HG03135 (cell line): ENCODE results near the gene CEP295NL.
"Not testable (repeated sequence)": the region's sequence is repeated elsewhere in the genome, so short reads cannot be mapped to it uniquely, and the experiment has no call there.

ENCODE experiments used
- ATAC-seq: cut with Tn5 transposase; IDR thresholded peaks from one replicate; pipeline ENCODE4 v1.9.1; 2021; ENCODE audit warnings: mild to moderate bottlenecking, moderate library complexity; ENCODE audit not compliant: unreplicated experiment

Gene CEP295NL

DNA sequence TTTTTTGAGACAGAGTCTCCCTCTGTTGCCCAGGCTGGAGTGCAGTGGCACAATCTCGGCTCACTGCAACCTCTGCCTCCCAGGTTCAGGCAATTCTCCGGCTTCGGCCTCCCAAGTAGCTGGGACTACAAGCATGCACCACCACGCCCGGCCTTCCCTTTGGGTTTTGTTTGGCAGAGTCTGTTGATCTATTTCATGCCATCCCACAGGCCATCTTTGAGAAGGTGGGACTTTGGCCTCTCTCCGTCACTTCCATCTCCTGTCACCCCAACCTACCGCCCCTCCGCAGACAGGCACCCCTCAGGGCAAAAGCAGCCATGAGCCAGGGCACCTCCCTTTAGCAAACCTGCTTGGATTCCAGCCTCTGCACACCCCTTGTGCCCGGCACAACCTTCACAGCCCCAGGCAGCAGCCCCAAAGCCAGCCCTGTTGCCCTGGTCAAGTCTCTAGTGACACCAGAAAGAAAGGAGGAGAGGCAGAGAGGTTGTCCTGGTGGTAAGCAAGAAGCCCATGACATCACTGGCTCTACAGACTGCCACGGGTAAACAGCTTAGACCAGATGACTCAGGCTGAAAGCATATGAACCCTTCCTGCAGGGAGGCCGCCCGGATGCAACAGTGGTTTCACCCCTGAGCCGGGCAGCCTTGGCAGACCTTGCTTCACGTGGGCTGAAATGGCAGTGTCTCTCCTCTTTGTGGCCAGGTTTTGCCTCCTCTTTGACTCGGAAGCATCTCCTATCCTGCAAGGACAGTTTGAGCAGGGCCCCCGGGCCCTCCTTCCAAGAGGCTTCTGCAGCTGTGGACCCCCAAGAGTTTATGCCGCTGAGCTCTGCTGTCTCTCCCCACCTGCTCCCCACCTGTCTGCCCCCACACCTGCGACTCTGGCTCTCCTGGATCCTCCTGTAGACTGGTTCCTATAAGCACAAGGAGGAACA, 30.3 kb upstream of the CEP295NL start:
- no peak for ATAC-seq

DNA sequence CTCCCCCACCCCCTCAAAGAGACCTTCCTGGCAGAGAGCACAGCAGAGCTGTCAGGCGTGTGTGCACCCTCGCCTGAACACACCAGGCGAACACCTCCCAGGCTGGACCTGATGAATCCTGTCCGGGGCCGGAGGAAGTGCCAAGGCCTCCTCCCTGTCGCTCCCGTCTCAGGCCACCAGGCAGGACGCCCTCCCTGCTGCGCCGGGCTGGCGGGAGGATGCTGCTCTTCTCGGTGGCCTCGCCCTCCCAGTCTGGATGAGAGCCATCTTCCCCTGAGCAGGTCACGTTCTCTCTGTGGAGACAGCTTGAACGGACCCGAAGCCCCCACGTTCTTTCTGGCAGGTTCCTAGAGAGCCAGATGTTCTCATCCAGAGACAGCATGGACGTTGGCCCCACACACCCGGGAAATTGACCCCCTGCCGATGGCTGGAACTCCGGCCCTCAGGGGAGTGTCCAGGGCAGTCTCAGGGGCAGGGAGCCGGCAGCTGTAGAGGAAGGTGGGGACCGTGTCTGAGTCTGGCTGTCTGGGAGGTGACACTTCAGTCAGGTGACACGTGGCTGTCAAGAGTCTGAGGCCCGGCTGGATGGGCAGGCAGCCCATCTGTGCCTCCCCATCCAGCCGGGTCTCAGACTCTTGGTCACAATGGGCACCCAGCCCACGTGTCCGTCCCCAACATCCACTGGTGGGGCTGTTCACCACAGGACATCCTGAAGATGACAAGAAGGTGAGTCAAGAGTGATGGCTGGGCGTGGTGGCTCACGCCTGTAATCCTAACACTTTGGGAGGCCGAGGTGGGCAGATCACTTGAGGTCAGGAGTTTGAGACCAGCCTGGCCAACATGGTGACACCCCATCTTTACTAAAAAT, 27.1 kb upstream of the CEP295NL start:
- no peak for ATAC-seq

DNA sequence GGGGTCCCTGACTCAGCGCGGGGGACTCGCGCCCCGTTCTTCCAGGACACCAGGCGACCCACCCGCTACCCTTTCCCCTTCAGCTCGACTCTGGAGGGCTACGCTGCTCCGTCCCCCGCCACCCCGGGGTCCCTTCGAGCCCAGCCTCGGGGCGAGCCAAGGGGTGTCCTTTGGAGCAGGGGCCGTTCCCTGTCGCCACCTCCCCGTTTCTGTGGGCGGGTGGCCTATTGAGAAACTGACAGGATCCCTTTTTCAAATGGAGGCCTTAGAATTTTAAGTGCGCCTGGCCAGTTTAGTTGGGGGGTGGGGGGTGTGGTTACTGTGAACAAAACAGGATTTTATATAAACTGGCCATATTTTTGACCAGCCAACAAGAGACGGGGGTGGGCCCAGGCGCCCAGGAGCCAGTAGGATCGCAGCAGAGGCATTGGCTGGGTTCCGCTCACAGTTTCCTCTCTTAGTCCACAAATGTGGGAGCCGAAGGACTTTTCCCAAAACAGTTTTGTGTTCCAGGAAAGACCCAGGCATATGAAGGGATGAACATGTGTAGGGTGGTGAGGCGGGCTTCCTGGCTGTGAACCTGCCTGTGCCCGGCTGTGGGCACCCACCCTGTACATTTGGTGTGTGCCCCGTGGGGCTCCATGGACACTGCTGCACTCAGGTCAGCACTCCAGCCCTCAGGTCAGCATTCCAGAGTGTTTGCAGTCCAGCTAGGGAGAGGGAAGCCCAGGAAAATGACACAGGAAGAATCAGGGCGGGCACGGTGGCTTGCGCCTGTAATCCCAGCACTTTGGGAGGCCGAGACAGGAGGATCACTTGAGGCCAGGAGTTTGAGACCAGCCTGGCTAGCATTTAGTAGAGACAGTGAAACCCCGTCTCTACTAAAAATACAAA, 22.9 kb upstream of the CEP295NL start:
- no peak for ATAC-seq

DNA sequence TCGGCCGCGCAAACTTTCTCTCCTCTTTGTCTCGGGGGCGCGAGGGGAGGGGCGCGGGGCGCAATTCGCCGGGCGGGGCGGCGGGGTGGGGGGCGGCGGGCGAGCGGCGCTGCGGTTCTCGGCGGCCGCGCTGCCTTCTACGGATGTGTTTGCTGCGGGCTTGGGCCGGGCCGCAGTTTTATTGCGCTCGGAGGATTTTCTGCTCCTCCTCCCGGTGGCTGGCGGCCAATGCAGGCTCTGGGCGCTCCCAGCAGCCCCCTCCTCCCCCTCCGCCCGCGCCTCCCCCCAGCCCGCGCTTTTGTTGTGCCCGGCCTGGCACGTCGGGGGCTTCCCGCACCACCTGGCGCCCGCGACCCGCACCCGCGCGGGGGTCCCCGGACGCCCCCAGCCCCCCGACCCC, 22.2 kb upstream of the CEP295NL start, which contains the start of gene TIMP2:
Gene TIMP2 (minus strand): TSS at position 154 of the 400 bp plus-strand sequence. CDS start 299 bp downstream, outside the sequence.
- no peak for ATAC-seq

DNA sequence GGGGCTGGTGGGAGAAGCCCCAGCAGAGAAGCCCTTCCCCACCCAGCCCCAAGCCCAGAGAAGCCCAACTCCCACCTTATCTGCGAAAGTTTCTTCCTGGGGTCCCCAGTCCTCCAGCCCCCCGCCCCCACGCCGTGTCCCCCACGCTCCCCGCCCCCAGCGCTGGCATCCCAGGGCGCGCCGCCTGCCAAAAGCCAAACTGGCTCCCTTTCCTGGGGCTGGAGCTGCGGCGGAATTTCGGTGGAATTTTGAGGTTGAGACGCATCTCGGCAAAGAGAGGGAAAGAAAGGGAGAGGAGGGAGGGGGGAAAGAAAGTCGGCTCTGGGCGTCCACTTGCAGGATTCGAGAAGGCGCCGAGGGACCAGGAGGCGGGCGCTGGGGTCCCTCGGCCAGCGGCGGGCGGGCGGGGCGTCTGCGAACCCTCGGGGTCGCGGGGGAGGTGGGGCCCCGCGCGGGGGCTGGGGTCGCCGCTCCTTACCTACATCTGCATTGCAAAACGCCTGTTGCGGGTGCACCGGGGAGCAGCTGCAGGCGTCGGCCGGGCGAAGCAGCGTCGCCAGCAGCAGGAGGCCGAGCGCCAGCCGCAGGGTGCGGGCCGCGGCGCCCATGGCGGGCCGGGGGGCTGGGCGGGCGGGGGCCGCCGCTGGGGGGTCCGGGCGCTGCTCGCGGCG, 21.6 kb upstream of the CEP295NL start:
- no peak for ATAC-seq

DNA sequence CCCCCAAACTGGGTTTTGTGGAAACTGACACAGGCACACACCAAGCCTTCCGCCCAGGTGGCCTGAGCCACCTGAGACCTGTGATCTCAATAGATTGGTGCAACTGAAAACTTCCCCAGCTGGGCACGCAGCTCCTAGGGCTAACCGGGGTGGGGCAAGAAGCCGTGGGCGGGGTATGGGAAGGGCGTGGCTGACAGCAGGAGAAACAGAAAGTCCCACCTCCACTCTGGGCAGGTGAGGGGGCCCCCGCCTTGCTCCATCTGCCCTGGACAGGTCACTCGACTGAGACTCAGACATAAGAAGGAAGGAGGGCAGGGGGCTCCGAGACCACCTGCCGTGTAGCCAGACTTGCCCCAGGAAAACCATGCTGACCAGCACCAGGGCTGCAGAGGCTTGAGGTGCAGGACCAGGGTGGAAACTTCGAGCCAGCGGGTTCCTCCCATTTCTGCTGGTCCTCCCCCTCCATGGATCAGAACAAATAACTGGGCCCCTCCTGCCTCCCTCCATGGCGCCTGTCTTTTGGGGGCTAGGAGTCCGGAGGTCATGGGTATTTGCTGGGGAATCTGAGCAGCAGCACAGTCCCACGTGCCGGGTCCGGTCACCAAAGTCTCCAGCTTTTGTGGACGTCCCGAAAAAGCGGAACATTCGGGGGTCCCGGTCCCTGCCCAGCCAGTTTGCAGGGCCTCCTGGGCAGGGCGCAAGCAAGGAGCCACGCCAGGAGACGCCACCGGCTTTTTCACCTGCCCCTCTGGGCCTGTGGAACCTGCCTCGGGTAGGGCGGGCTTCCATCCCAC, 20.9 kb upstream of the CEP295NL start:
- ATAC-seq = no peak

DNA sequence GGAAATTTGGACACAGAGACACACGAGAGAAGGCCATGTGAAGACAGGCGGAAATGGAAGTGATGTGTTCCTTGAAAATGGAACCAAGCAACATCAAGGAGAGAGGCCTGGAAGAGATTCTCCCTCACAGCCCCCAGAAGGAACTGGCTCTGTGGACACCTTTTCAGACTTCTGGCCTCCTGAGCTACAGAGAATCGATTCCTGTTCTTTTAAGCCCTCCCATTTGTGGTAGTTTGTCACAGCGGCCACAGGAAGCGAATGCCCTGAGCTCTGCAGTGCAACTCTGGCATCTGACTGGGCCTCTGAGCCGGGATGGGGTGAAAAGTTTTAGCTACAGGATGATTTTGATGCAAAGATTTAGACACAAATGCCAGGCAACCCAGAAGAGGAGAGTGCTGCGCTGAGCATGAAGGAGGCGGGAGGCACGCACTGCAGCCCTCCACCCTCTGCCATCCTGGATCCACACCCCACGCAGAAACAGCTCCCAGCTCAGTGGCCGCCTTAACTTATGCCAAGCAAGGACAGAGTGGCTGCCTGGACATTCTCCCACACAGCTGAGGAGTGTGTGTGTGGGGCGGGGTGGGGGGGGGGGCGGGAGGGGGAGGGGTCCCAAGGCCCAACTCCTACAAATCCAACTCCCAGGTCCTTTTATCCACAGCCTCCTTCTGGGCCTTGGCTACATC, 20.0 kb upstream of the CEP295NL start:
- ATAC-seq = no peak

DNA sequence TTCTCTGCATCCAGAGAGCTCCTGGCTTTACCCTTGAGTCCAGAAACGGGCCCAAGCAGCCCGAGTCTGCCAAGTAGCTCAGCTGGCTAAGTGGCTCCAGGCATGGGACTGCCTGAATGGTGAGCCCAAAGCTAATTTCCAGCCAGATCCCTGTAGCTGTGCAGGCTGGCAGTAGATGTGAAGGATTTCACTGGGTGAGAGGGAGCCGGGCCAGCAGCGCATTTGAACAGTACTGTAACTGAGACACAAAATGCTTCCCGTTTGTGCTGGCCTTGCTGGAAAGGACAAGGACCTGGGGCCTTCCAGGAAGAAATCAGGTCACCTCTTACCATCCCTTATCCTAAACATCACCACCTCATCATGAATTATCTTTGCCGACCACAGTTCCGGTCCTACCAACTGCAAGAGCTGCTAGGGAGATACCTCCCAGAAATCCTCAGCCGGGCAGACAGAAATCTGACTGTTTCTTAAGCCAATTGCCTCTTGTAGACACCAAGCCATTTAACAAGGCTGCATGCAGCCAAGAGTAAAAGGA, 18.5 kb upstream of the CEP295NL start:
- no peak for ATAC-seq

DNA sequence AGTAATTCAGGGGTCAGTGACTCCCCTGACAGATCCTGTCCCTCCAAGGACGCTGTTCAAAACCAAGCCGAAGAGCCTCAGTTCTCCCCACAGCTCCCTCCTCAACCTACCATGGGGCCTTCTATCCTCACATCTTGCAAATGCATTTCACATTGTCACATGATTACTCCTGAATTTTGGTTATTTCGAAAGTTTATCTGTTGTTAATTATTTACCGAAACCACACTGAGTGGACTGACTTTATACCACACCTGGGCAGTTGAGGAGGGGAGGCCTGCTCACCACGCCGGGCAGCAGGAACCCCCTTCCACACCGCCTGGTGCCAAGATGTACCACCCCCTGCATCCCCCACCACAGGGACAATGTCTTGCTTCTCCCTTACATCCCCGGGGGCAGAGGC, 17.5 kb upstream of the CEP295NL start:
- no peak for ATAC-seq

DNA sequence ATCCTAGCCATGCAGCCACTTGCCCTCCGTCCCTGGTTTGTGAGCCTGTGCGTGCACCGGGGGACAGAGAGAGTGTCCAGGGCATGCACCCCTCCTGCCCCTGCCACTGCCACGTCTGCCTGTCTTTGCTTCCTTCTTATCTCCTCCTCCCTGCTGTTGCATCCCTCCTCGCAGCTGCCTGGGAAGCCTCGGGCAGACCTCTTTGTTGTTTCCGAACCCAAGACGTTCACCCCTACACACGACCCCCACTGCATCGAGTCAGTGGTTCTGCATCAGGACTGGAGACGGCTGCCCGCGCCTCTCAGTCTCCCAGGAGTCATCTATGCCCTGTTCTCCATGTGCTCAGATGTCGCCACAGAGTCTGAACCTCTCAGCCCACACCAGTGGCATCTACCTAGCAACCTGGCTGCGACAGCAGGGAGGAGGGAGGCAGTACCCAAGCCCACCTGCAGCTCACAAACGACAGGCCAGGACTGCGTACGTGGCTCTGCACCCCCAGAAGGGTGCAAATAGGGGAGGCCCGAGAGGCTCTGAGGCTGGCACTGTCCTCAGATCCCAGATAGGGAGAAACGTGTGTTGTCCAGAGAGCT, 17.0 kb upstream of the CEP295NL start:
- no peak for ATAC-seq

DNA sequence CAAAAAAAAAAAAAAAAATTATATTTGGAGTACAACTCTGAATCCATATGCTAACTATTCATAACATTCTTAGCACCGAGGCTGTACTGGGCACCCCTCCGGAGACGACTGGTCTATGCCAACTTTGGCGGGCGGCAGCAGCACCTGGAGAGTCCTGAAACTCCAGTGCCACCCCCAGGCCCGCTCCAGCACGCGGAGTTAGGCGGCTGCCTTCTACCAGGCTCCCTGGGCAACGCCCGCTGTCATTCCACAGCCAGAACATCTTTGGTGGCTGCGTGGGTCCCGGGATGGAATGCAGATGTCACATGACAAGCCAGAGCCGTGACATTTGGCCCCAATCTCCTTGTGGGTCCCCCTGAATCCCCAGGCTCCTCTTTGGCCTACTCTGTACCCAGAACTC, 16.0 kb upstream of the CEP295NL start:
- ATAC-seq = no peak

DNA sequence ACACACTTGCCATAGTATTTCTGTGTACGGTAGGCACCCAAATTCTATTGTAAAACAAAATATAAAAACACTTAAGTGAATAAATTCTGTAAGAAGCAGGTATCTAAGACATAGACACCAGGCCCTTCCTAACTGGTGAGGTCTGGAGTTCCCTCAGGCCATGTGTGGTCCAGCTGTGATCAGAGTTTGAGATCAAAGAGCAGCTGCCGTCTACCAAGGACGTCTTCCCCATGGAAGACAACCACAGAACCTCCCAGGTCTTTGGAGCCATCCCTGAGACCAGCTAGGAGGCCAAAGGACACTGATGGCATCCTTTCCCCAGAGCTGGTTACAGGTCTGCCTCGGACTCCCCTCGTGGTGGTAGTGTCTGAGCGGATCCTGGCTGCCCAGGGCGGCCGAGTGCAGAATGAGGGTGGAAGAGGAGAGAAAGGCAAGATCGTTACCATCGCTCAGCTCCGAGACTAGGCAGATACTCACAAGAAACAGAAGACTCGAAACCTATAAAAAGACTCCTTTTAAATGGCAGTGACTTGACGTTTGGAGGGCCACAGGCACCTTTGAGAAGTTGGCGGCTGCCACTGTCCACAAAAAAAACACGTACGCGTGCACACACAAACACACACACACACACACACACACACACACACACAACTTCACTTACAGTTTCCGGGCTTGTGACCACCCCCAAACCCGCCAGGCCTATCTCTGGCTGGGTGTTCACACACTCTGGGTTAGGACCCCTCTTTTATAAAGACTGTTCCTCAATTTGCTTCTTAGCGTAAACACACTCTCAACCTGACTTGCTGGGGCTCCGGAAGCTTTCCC, 14.7 kb upstream of the CEP295NL start:
- no peak for ATAC-seq

DNA sequence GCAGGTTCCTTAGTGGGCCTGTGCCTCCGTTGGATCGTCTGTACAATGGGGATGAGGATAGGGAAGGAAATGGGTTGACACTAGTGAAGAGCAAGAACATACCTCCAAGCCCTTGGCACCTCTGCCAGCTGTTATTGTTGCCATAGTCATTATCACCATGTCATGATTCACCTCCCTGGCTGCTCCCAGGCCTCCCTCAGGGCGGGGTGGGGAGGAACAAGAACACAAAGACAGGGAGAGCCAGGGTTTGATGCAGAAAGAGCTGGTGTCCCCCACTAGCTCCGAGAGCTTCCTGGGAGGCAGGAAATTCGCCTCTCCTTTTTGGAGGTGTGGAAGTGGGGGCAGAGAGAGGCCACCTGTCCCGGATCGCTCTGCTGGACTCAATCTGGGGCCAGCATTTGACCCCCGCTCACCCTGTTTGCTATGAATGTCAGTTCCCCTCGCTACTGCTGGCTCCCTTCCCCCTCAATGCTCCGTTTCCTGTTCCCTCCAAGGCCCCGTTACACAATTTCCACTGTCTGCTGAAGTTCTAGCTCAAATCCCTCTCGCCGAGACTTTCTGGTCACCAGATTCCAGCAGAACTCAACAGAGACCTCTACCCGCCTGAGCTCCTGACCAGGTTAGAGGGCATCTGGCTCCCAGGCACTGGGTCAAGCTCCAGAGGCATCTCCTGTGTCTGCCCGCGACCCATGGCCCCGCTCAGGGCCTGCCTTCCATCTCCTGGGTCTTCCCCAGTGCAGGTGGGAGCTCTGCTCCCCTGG, 13.1 kb upstream of the CEP295NL start:
- ATAC-seq = no peak

DNA sequence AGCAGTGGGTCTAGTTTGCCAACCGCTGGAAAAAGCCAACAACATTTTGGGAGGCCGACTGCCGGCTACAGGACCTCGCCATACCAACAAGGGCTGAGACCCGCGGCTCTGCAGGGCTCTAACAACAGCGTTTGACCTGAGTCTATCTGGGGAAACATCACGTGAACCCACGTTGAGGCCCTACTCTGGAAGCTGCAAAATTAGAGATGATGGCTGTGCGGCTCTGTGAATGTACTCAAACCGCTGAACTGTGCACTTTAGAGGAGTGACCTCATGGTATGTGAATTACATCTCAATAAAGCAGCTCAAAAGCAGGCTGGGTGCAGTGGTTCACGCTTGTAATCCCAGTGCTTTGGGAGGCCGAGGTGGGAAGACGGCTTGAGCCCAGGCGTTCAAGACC, 10.1 kb upstream of the CEP295NL start:
- no peak for ATAC-seq

DNA sequence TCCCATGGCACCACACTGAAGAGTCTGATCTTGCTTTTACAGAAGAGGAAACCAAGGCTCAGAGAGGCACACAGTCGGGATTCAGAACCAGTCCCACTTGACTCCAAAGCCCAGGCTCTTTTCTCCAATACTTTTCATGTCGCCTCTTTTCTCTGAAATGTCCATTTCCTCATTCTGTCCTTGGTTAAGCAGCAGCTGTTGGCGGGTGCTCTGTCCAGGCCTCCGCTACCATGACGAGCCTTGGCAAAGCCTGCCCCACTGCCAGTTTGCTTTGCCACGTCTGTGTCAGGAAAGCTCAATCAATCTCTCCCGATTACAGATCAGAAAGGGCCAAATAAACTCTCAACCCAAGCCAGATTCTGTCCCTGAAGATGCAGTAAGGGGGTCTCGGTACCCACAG, 9.1 kb upstream of the CEP295NL start:
- no peak for ATAC-seq

DNA sequence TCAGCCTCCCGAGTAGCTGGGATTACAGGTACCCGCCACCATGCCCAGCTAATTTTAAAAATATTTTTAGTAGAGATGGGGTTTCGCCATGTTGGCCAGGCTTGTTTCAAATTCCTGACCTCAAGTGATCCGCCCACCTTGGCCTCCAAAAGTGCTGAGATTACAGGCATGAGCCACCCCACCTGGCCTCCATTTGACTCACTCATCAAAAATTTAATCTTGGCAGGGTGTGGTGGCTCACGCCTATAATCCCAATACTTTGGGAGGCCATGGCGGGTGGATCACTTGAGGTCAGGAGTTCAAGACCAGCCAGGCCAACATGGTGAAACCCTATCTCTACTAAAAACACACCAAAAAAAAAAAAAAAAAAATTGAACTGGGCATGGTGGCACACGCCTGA, 8.5 kb upstream of the CEP295NL start:
- ATAC-seq = not testable (repeated sequence)
